Breast epithelium (tissue), 3 donors: Measurements from ENCODE around the gene COBLL1.

ENCODE experiments used
- POLR2A ChIP-seq: fragments of 450-650 bp; IDR thresholded peaks from one replicate; pipeline ENCODE4 v1.6.1; 2016; ENCODE audit warnings: antibody characterized with exemption, mild to moderate bottlenecking, moderate library complexity
- TF ChIP-seq, protein P1 (sequence below), 3 donors: fragments of 450-650 bp; IDR thresholded peaks; one replicate each; pipeline ENCODE4 v1.5.1; 2016 to 2017; ENCODE audit warnings: antibody characterized with exemption in 3 of 3, mild to moderate bottlenecking in 3 of 3, moderate library complexity in 3 of 3

DNA sequence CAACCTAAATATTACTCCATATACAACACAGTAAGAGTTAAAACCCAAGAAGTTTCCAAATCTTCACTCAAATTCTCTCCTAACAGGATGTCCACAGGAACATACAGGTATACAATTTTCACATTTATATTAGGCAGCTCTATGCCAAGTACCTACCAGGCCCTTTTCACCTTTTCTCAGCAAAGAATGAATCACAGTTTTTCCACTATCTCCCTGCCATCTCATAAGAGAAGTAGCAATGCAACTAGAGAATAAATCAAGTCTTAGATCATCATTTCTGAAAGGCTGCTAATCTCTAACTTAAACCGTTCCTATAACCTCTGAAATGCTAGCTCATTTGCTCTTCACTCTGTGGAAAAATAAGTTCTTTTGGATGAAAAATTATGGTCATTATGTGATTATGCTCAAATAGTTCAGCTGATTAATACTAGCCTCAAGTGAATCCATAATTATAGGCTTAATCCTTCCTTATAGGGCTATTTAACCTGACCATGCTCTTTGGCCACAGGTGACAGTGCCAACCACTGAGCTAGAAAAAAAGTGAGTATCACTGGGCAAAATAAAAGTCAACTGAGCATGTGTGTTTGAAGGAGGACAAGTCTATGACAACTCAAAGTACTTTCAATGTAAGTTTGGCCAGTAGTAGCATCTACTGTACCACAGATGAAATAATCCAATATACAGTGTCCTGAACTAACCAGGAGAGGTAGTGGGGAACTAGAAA lies 79.7 kb downstream of the COBLL1 start:
- TF ChIP-seq, protein P1, sequence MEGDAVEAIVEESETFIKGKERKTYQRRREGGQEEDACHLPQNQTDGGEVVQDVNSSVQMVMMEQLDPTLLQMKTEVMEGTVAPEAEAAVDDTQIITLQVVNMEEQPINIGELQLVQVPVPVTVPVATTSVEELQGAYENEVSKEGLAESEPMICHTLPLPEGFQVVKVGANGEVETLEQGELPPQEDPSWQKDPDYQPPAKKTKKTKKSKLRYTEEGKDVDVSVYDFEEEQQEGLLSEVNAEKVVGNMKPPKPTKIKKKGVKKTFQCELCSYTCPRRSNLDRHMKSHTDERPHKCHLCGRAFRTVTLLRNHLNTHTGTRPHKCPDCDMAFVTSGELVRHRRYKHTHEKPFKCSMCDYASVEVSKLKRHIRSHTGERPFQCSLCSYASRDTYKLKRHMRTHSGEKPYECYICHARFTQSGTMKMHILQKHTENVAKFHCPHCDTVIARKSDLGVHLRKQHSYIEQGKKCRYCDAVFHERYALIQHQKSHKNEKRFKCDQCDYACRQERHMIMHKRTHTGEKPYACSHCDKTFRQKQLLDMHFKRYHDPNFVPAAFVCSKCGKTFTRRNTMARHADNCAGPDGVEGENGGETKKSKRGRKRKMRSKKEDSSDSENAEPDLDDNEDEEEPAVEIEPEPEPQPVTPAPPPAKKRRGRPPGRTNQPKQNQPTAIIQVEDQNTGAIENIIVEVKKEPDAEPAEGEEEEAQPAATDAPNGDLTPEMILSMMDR (IDR thresholded peaks at IDR 0.05), result no peak
- TF ChIP-seq POLR2A, result no peak
